CD4-positive, alpha-beta T cell (primary cell): ENCODE data around the gene ACVR1. TPM values are rescaled to one million over a fixed set of nuclear protein-coding genes. Genes with fewer than 3 reads are reported as not detected.

Experiments used
- ATAC-seq: fragments of 200-7000 bp; cut with Tn5 transposase; one replicate; pipeline ENCODE4 v1.10.0; 2022; ENCODE audit warnings: mild to moderate bottlenecking; ENCODE audit not compliant: poor library complexity
- CTCF ChIA-PET: fragments of 350-600 bp; sonication (Branson Sonifier 250); formaldehyde crosslinking; loops from one replicate; lab custom pipeline; 2021; ENCODE audit warnings: antibody characterized with exemption, inconsistent platforms; lab: Charles Lee
- POLR2A ChIA-PET: fragments of 350-600 bp; sonication (Branson Sonifier 250); formaldehyde crosslinking; loops from one replicate; lab custom pipeline; 2021; ENCODE audit warnings: antibody characterized with exemption, inconsistent platforms; lab: Charles Lee
- DNase-seq, 14 experiments: peaks; one replicate each; pipeline ENCODE4 v3.0.0-alpha.2; 2013 to 2020; ENCODE audit warnings: mixed read lengths in 2 of 14
- H3K27ac ChIP-seq, 2 donors: one replicate each; pipeline versions ENCODE4 v1.5.1 to v1.7.0; 2013; ENCODE audit warnings: low read length in 2 of 2, low read depth in 1 of 2, mild to moderate bottlenecking in 1 of 2
- H3K27me3 ChIP-seq, 2 experiments: 1 replicate in 1 of 2; 2 replicates in 1 of 2; pipeline versions ENCODE4 v1.6.1 to v1.7.0; 2013; ENCODE audit warnings: low read length in 2 of 2, control low read depth in 1 of 2, mild to moderate bottlenecking in 1 of 2, moderate library complexity in 1 of 2; ENCODE audit not compliant: insufficient read depth in 2 of 2, control insufficient read depth in 1 of 2
- H3K36me3 ChIP-seq: one replicate; pipeline ENCODE4 v1.6.1; 2013; ENCODE audit warnings: low read length, control low read depth; ENCODE audit not compliant: insufficient read depth
- H3K4me1 ChIP-seq: one replicate; pipeline ENCODE4 v1.6.1; 2013; ENCODE audit warnings: low read length, control low read depth; ENCODE audit not compliant: insufficient read depth
- H3K4me3 ChIP-seq: one replicate; pipeline ENCODE4 v1.5.1; 2013; ENCODE audit warnings: mild to moderate bottlenecking, low read length, moderate library complexity
- H3K9me3 ChIP-seq, 2 experiments: 1 replicate in 1 of 2; 2 replicates in 1 of 2; pipeline versions ENCODE4 v1.6.1 to v1.7.0; 2013; ENCODE audit warnings: low read length in 2 of 2, mild to moderate bottlenecking in 2 of 2, control low read depth in 1 of 2, moderate library complexity in 1 of 2; ENCODE audit not compliant: control insufficient read depth in 1 of 2, insufficient read depth in 1 of 2
- H3K27ac Mint-ChIP-seq: one replicate; pipeline ENCODE4 v1.8.0; 2020; ENCODE audit warnings: mixed read lengths
- H3K27me3 Mint-ChIP-seq: one replicate; pipeline ENCODE4 v1.8.0; 2021; ENCODE audit warnings: mixed read lengths
- H3K36me3 Mint-ChIP-seq: one replicate; pipeline ENCODE4 v1.8.0; 2021; ENCODE audit warnings: low read depth, mixed read lengths
- H3K4me1 Mint-ChIP-seq: one replicate; pipeline ENCODE4 v1.8.0; 2021; ENCODE audit warnings: low read depth, mixed read lengths
- H3K4me3 Mint-ChIP-seq: one replicate; pipeline ENCODE4 v1.8.0; 2020; ENCODE audit warnings: mild to moderate bottlenecking, mixed read lengths
- H3K9me3 Mint-ChIP-seq: one replicate; pipeline ENCODE4 v1.8.0; 2020; ENCODE audit warnings: mixed read lengths
- intact Hi-C, 2 experiments: fragments of 100-400 bp; cut with DNase I in 1 of 2; cut with micrococcal nuclease in 1 of 2; formaldehyde crosslinking; loops; one replicate each; pipeline versions ENCODE4 v1.15.1 to v1.9.0; 2023 to 2025; cut with DNase I, micrococcal nuclease
- total RNA-seq, 174 experiments: library from RNA in 2 of 174; stranded (reverse) in 2 of 174; gene quantifications; one replicate each; pipeline ENCODE4 v1.2.3 and lab custom pipeline; 2021 to 2026
- TF ChIP-seq, protein P1 (sequence below): fragments of 200-600 bp; IDR thresholded peaks from one replicate; pipeline ENCODE4 v1.8.0; 2022; ENCODE audit warnings: antibody characterized with exemption, mild to moderate bottlenecking

The ACVR1 gene
- total RNA-seq, 2 experiments from 2014 or later: 14.3 to 16.7 TPM

DNA sequence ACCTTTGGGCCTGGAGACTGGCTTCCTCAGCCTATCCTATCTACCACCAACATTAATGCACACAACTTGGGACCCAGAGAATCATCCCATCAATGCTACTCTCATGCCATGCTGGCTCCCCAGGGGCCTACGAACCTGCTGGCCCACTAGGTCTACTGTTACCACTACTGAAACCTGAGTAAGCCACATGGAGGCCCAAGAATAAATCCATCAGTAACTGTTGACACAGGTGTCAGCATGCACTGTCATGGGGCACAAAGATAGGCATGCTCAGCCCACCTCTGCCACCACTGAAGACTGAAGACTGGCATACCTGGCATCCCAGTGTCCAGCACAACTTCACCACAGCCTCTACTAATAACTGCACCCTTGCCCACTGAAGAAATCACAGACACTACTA, 176.3 kb downstream of the ACVR1 start:
- intact Hi-C loops: no loop called here
- TF ChIP-seq, protein P1, sequence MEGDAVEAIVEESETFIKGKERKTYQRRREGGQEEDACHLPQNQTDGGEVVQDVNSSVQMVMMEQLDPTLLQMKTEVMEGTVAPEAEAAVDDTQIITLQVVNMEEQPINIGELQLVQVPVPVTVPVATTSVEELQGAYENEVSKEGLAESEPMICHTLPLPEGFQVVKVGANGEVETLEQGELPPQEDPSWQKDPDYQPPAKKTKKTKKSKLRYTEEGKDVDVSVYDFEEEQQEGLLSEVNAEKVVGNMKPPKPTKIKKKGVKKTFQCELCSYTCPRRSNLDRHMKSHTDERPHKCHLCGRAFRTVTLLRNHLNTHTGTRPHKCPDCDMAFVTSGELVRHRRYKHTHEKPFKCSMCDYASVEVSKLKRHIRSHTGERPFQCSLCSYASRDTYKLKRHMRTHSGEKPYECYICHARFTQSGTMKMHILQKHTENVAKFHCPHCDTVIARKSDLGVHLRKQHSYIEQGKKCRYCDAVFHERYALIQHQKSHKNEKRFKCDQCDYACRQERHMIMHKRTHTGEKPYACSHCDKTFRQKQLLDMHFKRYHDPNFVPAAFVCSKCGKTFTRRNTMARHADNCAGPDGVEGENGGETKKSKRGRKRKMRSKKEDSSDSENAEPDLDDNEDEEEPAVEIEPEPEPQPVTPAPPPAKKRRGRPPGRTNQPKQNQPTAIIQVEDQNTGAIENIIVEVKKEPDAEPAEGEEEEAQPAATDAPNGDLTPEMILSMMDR: no peak
- Mint-ChIP-seq H3K4me3 (no peak overlapping the region), H3K4me1 (no peaks in the 10 kb centered on the region), H3K9me3 (peaks cover 13% of the 10 kb centered on the region), H3K36me3 (peaks cover 16% of the 10 kb centered on the region), H3K27me3 (no peaks in the 10 kb centered on the region), H3K27ac (no peak overlapping the region)
- Histone ChIP-seq H3K4me3 (no peak overlapping the region), H3K4me1 (no peaks in the 10 kb centered on the region), H3K36me3 (no peaks in the 10 kb centered on the region), H3K9me3 (peaks cover 9 to 19% of the 10 kb centered on the region in 2 experiments), H3K27ac (no peak overlapping the region), H3K27me3 (no peaks in the 10 kb centered on the region)
- DNase-seq (no peak), ATAC-seq (no peak)
- ChIA-PET CTCF (no interaction called here), POLR2A (no interaction called here)

DNA sequence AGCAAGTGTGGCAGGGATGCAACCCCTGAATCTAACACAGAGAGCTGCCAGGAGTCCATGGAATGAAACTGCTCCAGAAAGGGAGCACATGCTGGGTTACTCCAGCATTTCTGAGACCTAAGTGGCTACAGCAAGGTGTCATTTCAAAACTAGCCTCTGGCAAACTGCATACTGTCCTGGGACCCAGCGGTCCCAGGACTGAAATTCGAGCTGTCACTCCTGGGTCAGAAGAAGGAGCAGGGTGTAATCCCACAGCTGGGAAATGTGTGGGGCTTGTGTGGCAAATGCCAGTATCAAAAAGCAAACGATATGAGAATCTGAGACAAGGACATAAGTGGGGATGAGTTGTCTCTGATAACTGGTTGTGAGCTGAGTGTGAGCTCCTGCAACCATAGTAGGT, 177.1 kb downstream of the ACVR1 start:
- ChIA-PET POLR2A (no interaction called here), CTCF (no interaction called here)
- intact Hi-C loops: no loop called here
- peaks cover 16% of the 10 kb centered on the region for H3K36me3 Mint-ChIP-seq
- peaks cover 9 to 12% of the 10 kb centered on the region in 2 experiments for H3K9me3 ChIP-seq
- no peak overlapping the region for H3K4me3 ChIP-seq
- DNase-seq (no peak), ATAC-seq (no peak)
- H3K4me3 Mint-ChIP-seq: no peak overlapping the region
- no peaks in the 10 kb centered on the region for H3K4me1 Mint-ChIP-seq
- no peaks in the 10 kb centered on the region for H3K4me1 ChIP-seq
- H3K27ac ChIP-seq: no peak overlapping the region
- H3K9me3 Mint-ChIP-seq: peaks cover 13% of the 10 kb centered on the region
- H3K27me3 ChIP-seq: no peaks in the 10 kb centered on the region
- no peaks in the 10 kb centered on the region for H3K36me3 ChIP-seq
- TF ChIP-seq, protein P1: no peak
- no peak overlapping the region for H3K27ac Mint-ChIP-seq
- H3K27me3 Mint-ChIP-seq: no peaks in the 10 kb centered on the region

DNA sequence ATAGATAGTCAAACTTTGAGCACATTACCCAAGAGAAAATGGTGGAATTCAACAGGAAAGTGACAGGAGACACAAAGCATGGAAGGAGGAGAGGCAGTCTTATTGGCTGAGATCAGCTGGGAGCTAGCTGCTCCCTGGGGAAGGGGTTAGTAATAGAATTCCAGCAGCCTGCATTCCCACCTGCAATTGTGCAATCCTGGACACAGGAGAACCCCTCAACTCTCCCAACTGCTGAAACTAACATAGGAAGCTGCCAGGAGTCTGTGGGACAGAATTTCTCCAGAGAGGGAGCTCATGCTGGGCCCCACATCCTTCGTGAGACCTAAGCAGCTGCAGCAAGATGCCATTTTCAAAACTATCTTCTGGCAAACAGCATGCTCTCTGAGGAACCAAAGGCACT, 177.7 kb downstream of the ACVR1 start:
- DNase-seq: no peak
- Histone ChIP-seq H3K27ac (no peak overlapping the region), H3K4me1 (no peaks in the 10 kb centered on the region), H3K9me3 (peaks cover 9 to 11% of the 10 kb centered on the region in 2 experiments), H3K27me3 (no peaks in the 10 kb centered on the region), H3K36me3 (no peaks in the 10 kb centered on the region), H3K4me3 (no peak overlapping the region)
- Mint-ChIP-seq H3K9me3 (peaks cover 13% of the 10 kb centered on the region), H3K27me3 (no peaks in the 10 kb centered on the region), H3K4me3 (no peak overlapping the region), H3K4me1 (no peaks in the 10 kb centered on the region), H3K36me3 (peaks cover 12% of the 10 kb centered on the region), H3K27ac (no peak overlapping the region)
- TF ChIP-seq, protein P1: no peak
- POLR2A ChIA-PET: no interaction called here
- intact Hi-C loops: no loop called here
- no peak for ATAC-seq
- CTCF ChIA-PET: no interaction called here
